K562 (cell line): ENCODE data around the gene CUL9. TPM values are rescaled to one million over a fixed set of nuclear protein-coding genes. Genes with fewer than 3 reads are reported as not detected.

Experiments used
- CHD7 ChIP-seq: fragments of 200-600 bp; sonication (generic); IDR thresholded peaks from one replicate; pipeline ENCODE4 v1.6.1; 2012; ENCODE audit warnings: mild to moderate bottlenecking, low read depth, low read length, inconsistent platforms
- polyA plus RNA-seq, 8 experiments: library from polyadenylated mRNA; depleted of rRNA in 4 of 8; stranded (reverse) in 5 of 8; unstranded in 3 of 8; fragments of >200 nt; fragmentation: Nextera tagmentation in 2 of 8; fragmentation: Illumina TruSeq in 1 of 8; extraction: Ambion mirVana in 2 of 8; extraction: Trizol in 1 of 8; gene quantifications; 2 replicates each; pipeline versions ENCODE4 v1.2.1 to v1.2.3, GENCODE V29; 2011 to 2014; ENCODE audit warnings: inconsistent platforms in 1 of 8, missing spikeins in 1 of 8
- total RNA-seq, 7 experiments: library from RNA; depleted of rRNA in 6 of 7; stranded (reverse); fragments of >200 nt in 6 of 7; fragmentation: Illumina TruSeq in 2 of 7; extraction: Trizol in 2 of 7; gene quantifications; 2 replicates each; pipeline versions ENCODE4 v1.2.1 to v1.2.3, GENCODE V29; 2011 to 2021; ENCODE audit warnings: low replicate concordance in 1 of 7
- TF ChIP-seq, protein P1 (sequence below): fragments of 450-650 bp; formaldehyde crosslinking; IDR thresholded peaks from 2 replicates; pipeline ENCODE4 v1.4.0; 2020; ENCODE audit warnings: mild to moderate bottlenecking
- TF ChIP-seq, protein P2 (sequence below): IDR thresholded peaks from 2 replicates; pipeline ENCODE4 v1.6.1; 2012; ENCODE audit warnings: low read depth, low read length, improper control_type of control experiment, borderline replicate concordance

Gene CUL9
- total and polyA plus RNA-seq, 9 of the 15 experiments (the other 6 are each of a cell fraction or from before 2014, with no cell fraction given) = 0.50 to 20.7 (median 6.6) TPM

GRCh38 chr6:43174263-43175112 lies 7.5 kb upstream of the CUL9 start (continued):
- TF ChIP-seq, protein P1, sequence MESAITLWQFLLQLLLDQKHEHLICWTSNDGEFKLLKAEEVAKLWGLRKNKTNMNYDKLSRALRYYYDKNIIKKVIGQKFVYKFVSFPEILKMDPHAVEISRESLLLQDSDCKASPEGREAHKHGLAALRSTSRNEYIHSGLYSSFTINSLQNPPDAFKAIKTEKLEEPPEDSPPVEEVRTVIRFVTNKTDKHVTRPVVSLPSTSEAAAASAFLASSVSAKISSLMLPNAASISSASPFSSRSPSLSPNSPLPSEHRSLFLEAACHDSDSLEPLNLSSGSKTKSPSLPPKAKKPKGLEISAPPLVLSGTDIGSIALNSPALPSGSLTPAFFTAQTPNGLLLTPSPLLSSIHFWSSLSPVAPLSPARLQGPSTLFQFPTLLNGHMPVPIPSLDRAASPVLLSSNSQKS (CRISPR knock-in tag) = no peak
- no peak for TF ChIP-seq CHD7
- TF ChIP-seq, protein P2, sequence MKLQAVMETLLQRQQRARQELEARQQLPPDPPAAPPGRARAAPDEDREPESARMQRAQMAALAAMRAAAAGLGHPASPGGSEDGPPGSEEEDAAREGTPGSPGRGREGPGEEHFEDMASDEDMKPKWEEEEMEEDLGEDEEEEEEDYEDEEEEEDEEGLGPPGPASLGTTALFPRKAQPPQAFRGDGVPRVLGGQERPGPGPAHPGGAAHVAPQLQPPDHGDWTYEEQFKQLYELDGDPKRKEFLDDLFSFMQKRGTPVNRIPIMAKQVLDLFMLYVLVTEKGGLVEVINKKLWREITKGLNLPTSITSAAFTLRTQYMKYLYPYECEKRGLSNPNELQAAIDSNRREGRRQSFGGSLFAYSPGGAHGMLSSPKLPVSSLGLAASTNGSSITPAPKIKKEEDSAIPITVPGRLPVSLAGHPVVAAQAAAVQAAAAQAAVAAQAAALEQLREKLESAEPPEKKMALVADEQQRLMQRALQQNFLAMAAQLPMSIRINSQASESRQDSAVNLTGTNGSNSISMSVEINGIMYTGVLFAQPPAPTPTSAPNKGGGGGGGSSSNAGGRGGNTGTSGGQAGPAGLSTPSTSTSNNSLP = no peak
